DMS153 (cell line): Measurements from ENCODE around the gene EFNA3.
A peak's percentile ranks its signal among the peaks of the same experiment; 100 is the strongest.

Source experiments
- DNase-seq: peaks from one replicate; lab custom pipeline; 2025; lab: John Stamatoyannopoulos, UW

EFNA3 gene

GRCh38 chr1:155078469-155079209 lies at the start of gene EFNA3:
EFNA3 (plus strand) TSS chr1:155078837; CDS start chr1:155078942, 105 bp downstream.
- DNase-seq = no peak

GRCh38 chr1:155029513-155030242 lies 49.0 kb upstream of the EFNA3 start:
- no peak for DNase-seq

GRCh38 chr1:155030243-155030795 lies 48.3 kb upstream of the EFNA3 start:
- no peak for DNase-seq

- no peak for DNase-seq
Observed at GRCh38 chr1:155030899-155031298, 47.7 kb upstream of the EFNA3 start.

- no peak for DNase-seq
Observed at GRCh38 chr1:155032886-155033285, 45.8 kb upstream of the EFNA3 start.

GRCh38 chr1:155033524-155033923 lies 45.1 kb upstream of the EFNA3 start, which contains the start of the genes DCST1 and DCST2:
DCST1 (plus strand) TSS chr1:155033824; CDS start chr1:155034037, 213 bp downstream.
DCST2 (minus strand) TSS chr1:155033781; CDS start chr1:155033701, 80 bp downstream.
- DNase-seq = no peak

- DNase-seq = no peak
Observed at GRCh38 chr1:155034318-155035208, 44.1 kb upstream of the EFNA3 start.

GRCh38 chr1:155035936-155036335 lies 42.7 kb upstream of the EFNA3 start:
- no peak for DNase-seq

- no peak for DNase-seq
Observed at GRCh38 chr1:155037043-155037442, 41.6 kb upstream of the EFNA3 start.

GRCh38 chr1:155037851-155038441 lies 40.7 kb upstream of the EFNA3 start:
- no peak for DNase-seq

GRCh38 chr1:155038602-155039307 lies 39.9 kb upstream of the EFNA3 start:
- DNase-seq = no peak

GRCh38 chr1:155039308-155039669 lies 39.3 kb upstream of the EFNA3 start:
- no peak for DNase-seq

GRCh38 chr1:155040358-155041093 lies 38.1 kb upstream of the EFNA3 start:
- no peak for DNase-seq

- DNase-seq = no peak
Observed at GRCh38 chr1:155042789-155043188, 35.8 kb upstream of the EFNA3 start.

GRCh38 chr1:155043301-155043702 lies 35.3 kb upstream of the EFNA3 start:
- DNase-seq = no peak

- DNase-seq = no peak
Observed at GRCh38 chr1:155043793-155044192, 34.8 kb upstream of the EFNA3 start.

GRCh38 chr1:155044365-155044764 lies 34.3 kb upstream of the EFNA3 start:
- no peak for DNase-seq

GRCh38 chr1:155044812-155045657 lies 33.6 kb upstream of the EFNA3 start:
- peak; percentile 88 for DNase-seq
